ENCODE measurements around the gene MED23.

GRCh38 chr6:131655387-131655786 is 27.3 kb upstream of the MED23 start:
- TF ChIP-seq EZH2phosphoT487 (IDR thresholded peaks at IDR 0.05; ENCODE audit: insufficient read depth, low read depth), result no peak
- TF ChIP-seq EZH2 (IDR thresholded peaks at IDR 0.05; ENCODE audit: insufficient read depth, poor library complexity, severe bottlenecking), result no peak
